HEK293 (cell line): ENCODE results near the gene C6orf120.

ENCODE experiments used
- AEBP2 ChIP-seq: fragments of 450-650 bp; formaldehyde crosslinking; IDR thresholded peaks from 2 replicates; pipeline ENCODE4 v1.5.1; 2016; ENCODE audit warnings: missing biosample characterization, missing genetic modification characterization, borderline replicate concordance
- GFI1B ChIP-seq: fragments of 450-650 bp; formaldehyde crosslinking; IDR thresholded peaks from 2 replicates; pipeline ENCODE4 v1.5.1; 2016; ENCODE audit warnings: missing biosample characterization, missing genetic modification characterization
- GLIS1 ChIP-seq: fragments of 450-650 bp; formaldehyde crosslinking; IDR thresholded peaks from 2 replicates; pipeline ENCODE4 v1.5.1; 2016; ENCODE audit warnings: missing biosample characterization, missing genetic modification characterization
- HIC1 ChIP-seq: fragments of 450-650 bp; formaldehyde crosslinking; IDR thresholded peaks from 2 replicates; pipeline ENCODE4 v1.5.1; 2016; ENCODE audit warnings: missing biosample characterization, missing genetic modification characterization
- KLF9 ChIP-seq: fragments of 450-650 bp; formaldehyde crosslinking; IDR thresholded peaks from 2 replicates; pipeline ENCODE4 v1.5.1; 2016; ENCODE audit warnings: missing biosample characterization, missing genetic modification characterization, low read depth
- OVOL3 ChIP-seq: fragments of 450-650 bp; formaldehyde crosslinking; IDR thresholded peaks from 2 replicates; pipeline ENCODE4 v1.5.1; 2016; ENCODE audit warnings: missing biosample characterization, missing genetic modification characterization
- PATZ1 ChIP-seq: fragments of 450-650 bp; formaldehyde crosslinking; IDR thresholded peaks from 2 replicates; pipeline ENCODE4 v1.5.1; 2016; ENCODE audit warnings: missing biosample characterization, missing genetic modification characterization
- PRDM6 ChIP-seq: fragments of 450-650 bp; formaldehyde crosslinking; IDR thresholded peaks from 2 replicates; pipeline ENCODE4 v1.5.1; 2017; ENCODE audit warnings: missing biosample characterization, missing genetic modification characterization
- SCRT1 ChIP-seq: fragments of 450-650 bp; formaldehyde crosslinking; IDR thresholded peaks from 2 replicates; pipeline ENCODE4 v1.5.1; 2016; ENCODE audit warnings: missing biosample characterization, missing genetic modification characterization, borderline replicate concordance
- SP7 ChIP-seq: fragments of 450-650 bp; formaldehyde crosslinking; IDR thresholded peaks from 2 replicates; pipeline ENCODE4 v1.5.1; 2016; ENCODE audit warnings: missing biosample characterization, missing genetic modification characterization
- ZBTB11 ChIP-seq: fragments of 450-650 bp; formaldehyde crosslinking; conservative IDR thresholded peaks from 2 replicates; pipeline ENCODE4 v1.5.1; 2016; ENCODE audit warnings: low read depth, missing biosample characterization, missing genetic modification characterization
- ZBTB20 ChIP-seq: fragments of 450-650 bp; formaldehyde crosslinking; IDR thresholded peaks from 2 replicates; pipeline ENCODE4 v1.5.1; 2016; ENCODE audit warnings: missing biosample characterization, missing genetic modification characterization
- ZBTB6 ChIP-seq: fragments of 450-650 bp; formaldehyde crosslinking; IDR thresholded peaks from 2 replicates; pipeline ENCODE4 v1.5.1; 2017; ENCODE audit warnings: missing biosample characterization, missing genetic modification characterization
- ZFP37 ChIP-seq: fragments of 450-650 bp; formaldehyde crosslinking; IDR thresholded peaks from 2 replicates; pipeline ENCODE4 v1.5.1; 2016; ENCODE audit warnings: missing biosample characterization, missing genetic modification characterization
- ZNF18 ChIP-seq: fragments of 450-650 bp; formaldehyde crosslinking; IDR thresholded peaks from 2 replicates; pipeline ENCODE4 v1.5.1; 2016; ENCODE audit warnings: missing biosample characterization, missing genetic modification characterization
- ZNF184 ChIP-seq: fragments of 450-650 bp; IDR thresholded peaks from 2 replicates; pipeline ENCODE4 v1.5.1; 2018; ENCODE audit warnings: missing biosample characterization, mild to moderate bottlenecking, missing genetic modification characterization
- ZNF366 ChIP-seq: fragments of 450-650 bp; formaldehyde crosslinking; conservative IDR thresholded peaks from 2 replicates; pipeline ENCODE4 v1.5.1; 2016; ENCODE audit warnings: missing biosample characterization, missing genetic modification characterization
- ZNF544 ChIP-seq: fragments of 450-650 bp; formaldehyde crosslinking; IDR thresholded peaks from 2 replicates; pipeline ENCODE4 v1.5.0; 2017; ENCODE audit warnings: missing biosample characterization, missing genetic modification characterization
- ZNF549 ChIP-seq: fragments of 450-650 bp; IDR thresholded peaks from 2 replicates; pipeline ENCODE4 v1.5.1; 2018; ENCODE audit warnings: missing biosample characterization, missing genetic modification characterization, mild to moderate bottlenecking, inconsistent platforms, moderate library complexity
- ZNF561 ChIP-seq: fragments of 450-650 bp; IDR thresholded peaks from 2 replicates; pipeline ENCODE4 v1.5.1; 2018; ENCODE audit warnings: missing biosample characterization, missing genetic modification characterization, borderline replicate concordance
- ZNF629 ChIP-seq: fragments of 450-650 bp; formaldehyde crosslinking; IDR thresholded peaks from 2 replicates; pipeline ENCODE4 v1.5.1; 2017; ENCODE audit warnings: missing biosample characterization, missing genetic modification characterization
- ZNF639 ChIP-seq: fragments of 450-650 bp; formaldehyde crosslinking; IDR thresholded peaks from 2 replicates; pipeline ENCODE4 v1.5.1; 2016; ENCODE audit warnings: missing biosample characterization, missing genetic modification characterization

C6orf120 gene

GRCh38 chr6:169722362-169723199 is 20.7 kb downstream of the C6orf120 start (continued):
- peak; percentile 42; the same call in 1 of the 2 replicates for TF ChIP-seq GFI1B
- TF ChIP-seq ZNF544 (tag by site-specific recombination), result no peak
- 0 out of 2 replicates have a peak, but pooled peaks have one; percentile 22 for TF ChIP-seq ZNF639 (tag by site-specific recombination)
- peak; percentile 68 for TF ChIP-seq ZNF549 (tag by site-specific recombination)
- TF ChIP-seq ZNF366, result peak; percentile 75
- no peak for TF ChIP-seq ZFP37
- TF ChIP-seq HIC1 (tag by site-specific recombination), result 0 out of 2 replicates have a peak, but pooled peaks have one; percentile 15
- TF ChIP-seq SP7, result peak; percentile 53
- TF ChIP-seq PATZ1 (tag by site-specific recombination), result peak; percentile 37; the same call in 1 of the 2 replicates
- no peak for TF ChIP-seq AEBP2 (tag by site-specific recombination)
- no peak for TF ChIP-seq OVOL3 (tag by site-specific recombination)
- TF ChIP-seq PRDM6 (tag by site-specific recombination), result peak; percentile 82
- peak; percentile 73 for TF ChIP-seq ZNF18 (tag by site-specific recombination)
- peak; percentile 79 for TF ChIP-seq ZNF629 (tag by site-specific recombination)
- TF ChIP-seq ZBTB6 (tag by site-specific recombination), result no peak
- peak; percentile 48 for TF ChIP-seq ZBTB11 (tag by site-specific recombination)
- peak; percentile 28; the same call in 1 of the 2 replicates for TF ChIP-seq ZBTB20
- peak; percentile 32; the same call in 1 of the 2 replicates for TF ChIP-seq GLIS1 (tag by site-specific recombination)
- peak; percentile 68; the same call in 1 of the 2 replicates for TF ChIP-seq SCRT1 (tag by site-specific recombination)
- 0 out of 2 replicates have a peak, but pooled peaks have one; percentile 10 for TF ChIP-seq ZNF184
- no peak for TF ChIP-seq KLF9 (tag by site-specific recombination)
- TF ChIP-seq ZNF561 (tag by site-specific recombination), result no peak; the same call in 1 of the 2 replicates
